NT2/D1 (cell line): ENCODE data around the gene PRG3.

Source experiments
- DNase-seq: peaks from one replicate; pipeline ENCODE4 v3.0.0-alpha.2; 2011; ENCODE audit warnings: low read depth, low spot score
- H3K27me3 ChIP-seq: 2 replicates; pipeline ENCODE4 v1.6.0; 2011; ENCODE audit warnings: mild to moderate bottlenecking; ENCODE audit not compliant: insufficient read length, insufficient read depth
- H3K36me3 ChIP-seq: 2 replicates; pipeline ENCODE4 v1.6.1; 2011; ENCODE audit warnings: mild to moderate bottlenecking, low read length, mixed read lengths; ENCODE audit not compliant: insufficient read depth, insufficient read length
- H3K4me1 ChIP-seq: 2 replicates; pipeline ENCODE4 v1.5.1; 2011; ENCODE audit not compliant: insufficient read depth, insufficient read length
- H3K4me3 ChIP-seq: 2 replicates; pipeline ENCODE4 v1.5.1; 2011; ENCODE audit warnings: low read depth; ENCODE audit not compliant: insufficient read length
- H3K9ac ChIP-seq: 2 replicates; pipeline ENCODE4 v1.6.0; 2011; ENCODE audit warnings: low read depth; ENCODE audit not compliant: insufficient read length
- H3K9me3 ChIP-seq: 2 replicates; pipeline ENCODE4 v1.5.1; 2011; ENCODE audit warnings: mild to moderate bottlenecking, low read length; ENCODE audit not compliant: insufficient read depth
- SUZ12 ChIP-seq: IDR thresholded peaks from 2 replicates; pipeline ENCODE4 v1.6.1; 2011; ENCODE audit not compliant: insufficient read length, insufficient read depth; ENCODE audit errors: extremely low read depth
- YY1 ChIP-seq: IDR thresholded peaks from 2 replicates; pipeline ENCODE4 v1.6.1; 2011; ENCODE audit not compliant: insufficient read length, insufficient read depth
- ZNF274 ChIP-seq: IDR thresholded peaks from 2 replicates; pipeline ENCODE4 v1.6.1; 2011; ENCODE audit warnings: mild to moderate bottlenecking, low read depth, low read length

Gene PRG3

GRCh38 chr11:57332694-57333440 is 48.1 kb downstream of the PRG3 start:
- no peak overlapping the region for H3K4me3 ChIP-seq
- TF ChIP-seq ZNF274 = no peak
- no peak for TF ChIP-seq YY1
- no peak for TF ChIP-seq SUZ12
- H3K4me1 ChIP-seq = peaks cover under 1% of the 10 kb centered on the region
- no peaks in the 10 kb centered on the region for H3K9me3 ChIP-seq
- H3K9ac ChIP-seq = no peak overlapping the region
- H3K36me3 ChIP-seq = peaks cover 73% of the 10 kb centered on the region
- no peak for DNase-seq
- H3K27me3 ChIP-seq = no peaks in the 10 kb centered on the region

- H3K4me1 ChIP-seq = no peaks in the 10 kb centered on the region
- no peaks in the 10 kb centered on the region for H3K27me3 ChIP-seq
- H3K36me3 ChIP-seq = peaks cover 84% of the 10 kb centered on the region
- no peak overlapping the region for H3K4me3 ChIP-seq
- no peaks in the 10 kb centered on the region for H3K9me3 ChIP-seq
- TF ChIP-seq YY1 (no peak), SUZ12 (no peak), ZNF274 (no peak)
- DNase-seq = no peak
- H3K9ac ChIP-seq = no peak overlapping the region
Observed at GRCh38 chr11:57331720-57332119, 49.2 kb downstream of the PRG3 start.

- Histone ChIP-seq H3K9me3 (no peaks in the 10 kb centered on the region), H3K4me1 (peaks cover 9% of the 10 kb centered on the region), H3K9ac (no peak overlapping the region), H3K27me3 (no peaks in the 10 kb centered on the region), H3K4me3 (no peak overlapping the region), H3K36me3 (peaks cover 95% of the 10 kb centered on the region)
- no peak for DNase-seq
- TF ChIP-seq ZNF274 = no peak
- TF ChIP-seq SUZ12 = no peak
- TF ChIP-seq YY1 = no peak
Observed at GRCh38 chr11:57330029-57330428, 50.9 kb downstream of the PRG3 start.

GRCh38 chr11:57327721-57328120 is 53.2 kb downstream of the PRG3 start:
- Histone ChIP-seq H3K36me3 (peaks cover 72% of the 10 kb centered on the region), H3K9ac (no peak overlapping the region)

More at GRCh38 chr11:57327721-57328120, 53.2 kb downstream of the PRG3 start:
- Histone ChIP-seq H3K27me3 (no peaks in the 10 kb centered on the region), H3K9me3 (no peaks in the 10 kb centered on the region), H3K4me3 (no peak overlapping the region), H3K4me1 (peaks cover 9% of the 10 kb centered on the region)
- TF ChIP-seq SUZ12 (no peak), ZNF274 (no peak), YY1 (no peak)
- DNase-seq = no peak
